K562 (cell line): Measurements from ENCODE around the gene THEMIS.

Experiments
- EHMT2 ChIP-seq: fragments of 450-650 bp; IDR thresholded peaks from 2 replicates; pipeline ENCODE4 v1.6.1; 2018; ENCODE audit warnings: antibody characterized with exemption
- EP300 ChIP-seq: IDR thresholded peaks from 2 replicates; pipeline ENCODE4 v1.6.1; 2012; ENCODE audit warnings: low read length, improper control_type of control experiment
- FOXA1 ChIP-seq: fragments of 450-650 bp; IDR thresholded peaks from 2 replicates; pipeline ENCODE4 v1.6.1; 2016; ENCODE audit warnings: mild to moderate bottlenecking, borderline replicate concordance
- JUNB ChIP-seq: fragments of 450-650 bp; formaldehyde crosslinking; conservative IDR thresholded peaks from 2 replicates; pipeline ENCODE4 v1.4.0; 2020; ENCODE audit warnings: mild to moderate bottlenecking
- MCM3 ChIP-seq: fragments of 450-650 bp; IDR thresholded peaks from 2 replicates; pipeline ENCODE4 v1.6.1; 2016
- TAF1 ChIP-seq: IDR thresholded peaks from 2 replicates; pipeline ENCODE4 v1.6.1; 2011; ENCODE audit warnings: mild to moderate bottlenecking, low read length, moderate library complexity; ENCODE audit not compliant: insufficient read depth, control insufficient read depth, severe bottlenecking; ENCODE audit errors: extremely low read depth
- TF ChIP-seq, protein P1 (sequence below): fragments of 450-650 bp; IDR thresholded peaks from 2 replicates; pipeline ENCODE4 v1.6.1; 2017; ENCODE audit warnings: mild to moderate bottlenecking, moderate library complexity

DNA sequence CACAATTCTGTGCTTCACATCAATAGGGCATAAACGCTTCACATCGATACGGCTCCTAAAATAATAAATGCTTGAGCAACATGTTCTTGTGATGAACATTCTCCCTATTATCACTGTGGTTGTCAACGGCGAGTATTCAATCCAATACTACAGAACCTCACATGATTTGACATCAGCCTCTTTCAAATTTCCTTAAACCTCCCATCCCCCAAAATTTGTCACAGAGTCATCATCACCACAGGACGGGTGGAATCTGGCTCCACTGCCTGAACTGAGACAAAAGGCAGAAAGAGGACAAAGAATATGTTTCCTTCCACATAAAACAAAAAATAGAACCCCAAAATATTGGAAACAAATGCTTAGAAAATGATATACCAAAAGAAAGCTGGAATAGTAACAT is 7.3 kb downstream of the THEMIS start:
- TF ChIP-seq, protein P1, sequence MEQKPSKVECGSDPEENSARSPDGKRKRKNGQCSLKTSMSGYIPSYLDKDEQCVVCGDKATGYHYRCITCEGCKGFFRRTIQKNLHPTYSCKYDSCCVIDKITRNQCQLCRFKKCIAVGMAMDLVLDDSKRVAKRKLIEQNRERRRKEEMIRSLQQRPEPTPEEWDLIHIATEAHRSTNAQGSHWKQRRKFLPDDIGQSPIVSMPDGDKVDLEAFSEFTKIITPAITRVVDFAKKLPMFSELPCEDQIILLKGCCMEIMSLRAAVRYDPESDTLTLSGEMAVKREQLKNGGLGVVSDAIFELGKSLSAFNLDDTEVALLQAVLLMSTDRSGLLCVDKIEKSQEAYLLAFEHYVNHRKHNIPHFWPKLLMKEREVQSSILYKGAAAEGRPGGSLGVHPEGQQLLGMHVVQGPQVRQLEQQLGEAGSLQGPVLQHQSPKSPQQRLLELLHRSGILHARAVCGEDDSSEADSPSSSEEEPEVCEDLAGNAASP: no peak
- TF ChIP-seq EHMT2 (no peak), JUNB (CRISPR knock-in tag) (no peak), MCM3 (no peak), FOXA1 (no peak), EP300 (no peak), TAF1 (no peak)
